ENCODE results near the gene TRPV4.

GRCh38 chr12:109808876-109809646 lies 24.1 kb downstream of the TRPV4 start:
- TF ChIP-seq POLR2A (IDR thresholded peaks at IDR 0.05) (no peak), CTCF (IDR thresholded peaks at IDR 0.05) (no peak), EP300 (IDR thresholded peaks at IDR 0.05) (no peak)
